Effector memory CD8-positive, alpha-beta T cell (primary cell): ENCODE measurements around the gene TSPYL2.

Source experiments
- ATAC-seq: fragments of 150-1000 bp; cut with Tn5 transposase; replicated peaks from 2 replicates; pipeline ENCODE4 v1.10.0; 2021; ENCODE audit warnings: mild to moderate bottlenecking, moderate library complexity
- DNase-seq, 3 experiments: peaks; one replicate each; pipeline ENCODE4 v3.0.0; 2021
- H3K27ac Mint-ChIP-seq, 2 donors: one replicate each; pipeline ENCODE4 v1.8.0; 2022; ENCODE audit warnings: mild to moderate bottlenecking in 2 of 2, mixed read lengths in 2 of 2, moderate library complexity in 2 of 2
- H3K27me3 Mint-ChIP-seq, 2 donors: one replicate each; pipeline ENCODE4 v1.8.0; 2022; ENCODE audit warnings: mixed read lengths in 2 of 2
- H3K36me3 Mint-ChIP-seq: one replicate; pipeline ENCODE4 v1.8.0; 2022; ENCODE audit warnings: mild to moderate bottlenecking, moderate library complexity, mixed read lengths; ENCODE audit not compliant: insufficient read depth
- H3K4me1 Mint-ChIP-seq, 2 donors: one replicate each; pipeline ENCODE4 v1.8.0; 2022; ENCODE audit warnings: low read depth in 2 of 2, mixed read lengths in 2 of 2
- H3K4me3 Mint-ChIP-seq, 2 donors: one replicate each; pipeline ENCODE4 v1.8.0; 2022; ENCODE audit warnings: mild to moderate bottlenecking in 2 of 2, mixed read lengths in 2 of 2, moderate library complexity in 2 of 2
- H3K9me3 Mint-ChIP-seq, 2 donors: one replicate each; pipeline ENCODE4 v1.8.0; 2022; ENCODE audit warnings: mixed read lengths in 2 of 2
- total RNA-seq, 9 experiments: gene quantifications; one replicate each; lab custom pipeline; 2026; lab: John Stamatoyannopoulos, UW

The TSPYL2 gene
- 134 to 1,032 (median 220) reads per million in 9 experiments for total RNA-seq

DNA sequence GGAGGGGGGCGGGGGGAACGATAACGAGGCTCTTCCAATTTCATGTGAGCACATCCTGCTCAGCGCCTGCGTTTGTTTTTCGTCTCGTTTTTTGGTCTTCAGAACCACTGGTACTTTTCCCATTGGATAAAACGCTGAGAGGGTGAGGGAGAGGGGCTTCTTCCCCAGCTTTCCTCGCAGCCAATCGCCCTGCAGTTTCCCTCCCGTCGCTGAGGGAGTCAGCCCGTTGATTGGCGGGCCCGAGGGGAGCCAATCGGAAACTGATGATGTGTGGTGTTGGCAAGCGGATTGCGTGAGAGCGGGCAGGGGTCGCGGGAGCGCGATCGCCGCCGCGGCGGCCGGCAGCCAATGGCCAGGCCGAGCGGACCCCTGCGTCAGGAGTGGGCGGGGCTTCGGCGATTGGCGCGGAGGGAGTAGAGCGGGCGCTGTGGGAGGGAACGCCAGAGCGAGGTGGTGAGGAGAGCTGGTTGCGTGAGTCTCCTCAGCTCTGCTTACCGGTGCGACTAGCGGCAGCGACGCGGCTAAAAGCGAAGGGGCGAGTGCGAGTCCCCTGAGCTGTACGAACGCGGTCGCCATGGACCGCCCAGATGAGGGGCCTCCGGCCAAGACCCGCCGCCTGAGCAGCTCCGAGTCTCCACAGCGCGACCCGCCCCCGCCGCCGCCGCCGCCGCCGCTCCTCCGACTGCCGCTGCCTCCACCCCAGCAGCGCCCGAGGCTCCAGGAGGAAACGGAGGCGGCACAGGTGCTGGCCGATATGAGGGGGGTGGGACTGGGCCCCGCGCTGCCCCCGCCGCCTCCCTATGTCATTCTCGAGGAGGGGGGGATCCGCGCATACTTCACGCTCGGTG is at the start of gene TSPYL2:
Gene TSPYL2 (plus strand): TSS at position 443 of the 848 bp plus-strand sequence. CDS start 132 bp downstream, at position 575.
- peak; percentile 88 to 90 (median 88) for DNase-seq
- ATAC-seq: peak; percentile 78
- Mint-ChIP-seq H3K27ac (peak within 1 kb of the TSS; percentile 96 to 99), H3K27me3 (no peaks in the 10 kb centered on the region), H3K4me1 (peaks cover 32 to 34% of the 10 kb centered on the region in 2 donors), H3K9me3 (no peaks in the 10 kb centered on the region), H3K4me3 (peak within 1 kb of the TSS; percentile 93 to 94), H3K36me3 (peaks cover 62% of the 10 kb centered on the region)

DNA sequence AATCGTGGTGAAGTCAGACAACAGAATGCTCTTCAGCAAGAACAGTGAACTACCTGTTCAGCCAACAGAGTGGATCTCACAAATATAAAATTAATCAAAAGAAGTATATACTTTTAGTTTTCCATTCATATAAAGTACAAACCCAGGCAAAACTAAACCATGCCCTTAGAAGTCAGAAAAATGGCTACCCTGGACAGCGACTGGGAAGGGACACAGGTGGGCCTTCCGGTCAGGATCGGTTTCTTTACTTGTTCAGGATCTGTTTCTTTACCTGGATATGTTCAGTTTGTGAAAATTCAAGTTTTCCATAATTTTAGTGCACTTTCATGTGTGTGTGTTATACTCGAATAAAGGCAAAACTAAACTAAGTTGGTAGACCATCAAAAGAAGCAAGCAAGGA is 46.0 kb upstream of the TSPYL2 start:
- no peak for ATAC-seq
- no peak for DNase-seq
- Mint-ChIP-seq H3K4me1 (no peaks in the 10 kb centered on the region), H3K4me3 (no peak overlapping the region), H3K27me3 (peaks cover 23 to 24% of the 10 kb centered on the region in 2 donors), H3K27ac (no peak overlapping the region), H3K9me3 (no peaks in the 10 kb centered on the region), H3K36me3 (no peaks in the 10 kb centered on the region)

DNA sequence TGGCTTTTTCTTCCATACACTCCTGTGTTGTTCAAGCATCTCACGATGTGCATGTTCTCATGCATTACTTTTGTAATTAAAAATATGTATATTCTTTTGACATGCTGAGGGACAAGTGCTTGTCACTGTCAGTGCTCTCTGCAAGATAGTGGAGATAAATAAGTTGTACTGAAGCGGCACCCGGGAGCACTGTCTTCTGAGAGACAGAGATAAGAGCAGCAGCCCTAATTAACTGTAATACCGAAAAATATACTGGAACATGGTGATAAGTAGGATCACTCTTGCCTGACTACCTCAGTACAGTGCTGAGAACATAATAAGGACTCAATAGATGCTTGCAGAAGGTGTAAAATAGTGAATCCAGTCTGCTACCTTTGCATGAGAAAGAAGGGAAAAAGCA is 42.9 kb upstream of the TSPYL2 start:
- Mint-ChIP-seq H3K9me3 (no peaks in the 10 kb centered on the region), H3K4me3 (no peak overlapping the region), H3K36me3 (no peaks in the 10 kb centered on the region), H3K4me1 (no peaks in the 10 kb centered on the region), H3K27ac (no peak overlapping the region), H3K27me3 (peaks cover 23 to 24% of the 10 kb centered on the region in 2 donors)
- no peak for DNase-seq
- ATAC-seq: no peak

DNA sequence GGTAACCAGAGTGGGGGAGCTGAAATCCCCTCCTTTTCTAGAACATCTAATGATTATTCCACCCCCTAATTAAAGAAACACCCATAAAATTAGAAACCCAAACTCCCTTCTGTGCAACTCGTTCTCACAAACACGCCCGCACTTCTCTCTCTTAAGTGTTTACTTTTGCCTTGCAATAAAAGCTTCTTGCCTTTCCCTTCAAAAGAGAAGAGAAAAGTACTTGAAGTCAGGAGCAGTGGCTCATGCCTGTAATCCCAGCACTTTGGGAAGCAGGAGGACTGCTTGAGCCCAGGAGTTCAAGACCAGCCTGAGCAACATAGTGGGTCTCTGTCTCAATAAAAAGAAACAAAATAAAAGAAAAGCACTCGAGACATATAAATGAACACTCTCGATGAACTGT is 37.2 kb upstream of the TSPYL2 start:
- DNase-seq (no peak), ATAC-seq (no peak)
- no peaks in the 10 kb centered on the region for H3K4me1 Mint-ChIP-seq
- H3K27me3 Mint-ChIP-seq: peaks cover 0 to 7% of the 10 kb centered on the region in 2 donors
- no peak overlapping the region for H3K27ac Mint-ChIP-seq
- no peak overlapping the region for H3K4me3 Mint-ChIP-seq
- no peaks in the 10 kb centered on the region for H3K36me3 Mint-ChIP-seq
- no peaks in the 10 kb centered on the region for H3K9me3 Mint-ChIP-seq

DNA sequence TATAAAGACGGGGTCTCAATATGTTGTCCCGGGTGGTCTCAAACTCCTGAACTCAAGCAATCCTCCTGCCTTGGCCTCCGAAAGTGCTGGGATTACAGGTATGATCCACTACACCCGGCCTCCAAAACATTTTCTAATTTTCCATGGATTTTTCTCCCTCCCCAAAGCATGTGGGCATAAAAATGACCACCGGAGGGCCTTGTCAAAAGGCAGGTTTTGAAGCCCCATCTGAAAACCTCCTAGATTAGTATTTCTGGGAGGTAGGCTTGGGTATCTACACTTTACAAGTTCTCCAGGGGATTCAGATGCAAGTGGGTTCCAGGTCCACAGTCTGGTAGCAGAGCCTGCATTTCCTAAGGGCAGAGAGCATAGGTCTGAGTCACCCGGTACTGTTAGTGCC is 34.9 kb upstream of the TSPYL2 start:
- Mint-ChIP-seq H3K36me3 (no peaks in the 10 kb centered on the region), H3K27ac (no peak overlapping the region), H3K9me3 (no peaks in the 10 kb centered on the region), H3K4me3 (no peak overlapping the region), H3K4me1 (no peaks in the 10 kb centered on the region), H3K27me3 (peaks cover 0 to 13% of the 10 kb centered on the region in 2 donors)
- ATAC-seq: no peak
- DNase-seq: no peak

DNA sequence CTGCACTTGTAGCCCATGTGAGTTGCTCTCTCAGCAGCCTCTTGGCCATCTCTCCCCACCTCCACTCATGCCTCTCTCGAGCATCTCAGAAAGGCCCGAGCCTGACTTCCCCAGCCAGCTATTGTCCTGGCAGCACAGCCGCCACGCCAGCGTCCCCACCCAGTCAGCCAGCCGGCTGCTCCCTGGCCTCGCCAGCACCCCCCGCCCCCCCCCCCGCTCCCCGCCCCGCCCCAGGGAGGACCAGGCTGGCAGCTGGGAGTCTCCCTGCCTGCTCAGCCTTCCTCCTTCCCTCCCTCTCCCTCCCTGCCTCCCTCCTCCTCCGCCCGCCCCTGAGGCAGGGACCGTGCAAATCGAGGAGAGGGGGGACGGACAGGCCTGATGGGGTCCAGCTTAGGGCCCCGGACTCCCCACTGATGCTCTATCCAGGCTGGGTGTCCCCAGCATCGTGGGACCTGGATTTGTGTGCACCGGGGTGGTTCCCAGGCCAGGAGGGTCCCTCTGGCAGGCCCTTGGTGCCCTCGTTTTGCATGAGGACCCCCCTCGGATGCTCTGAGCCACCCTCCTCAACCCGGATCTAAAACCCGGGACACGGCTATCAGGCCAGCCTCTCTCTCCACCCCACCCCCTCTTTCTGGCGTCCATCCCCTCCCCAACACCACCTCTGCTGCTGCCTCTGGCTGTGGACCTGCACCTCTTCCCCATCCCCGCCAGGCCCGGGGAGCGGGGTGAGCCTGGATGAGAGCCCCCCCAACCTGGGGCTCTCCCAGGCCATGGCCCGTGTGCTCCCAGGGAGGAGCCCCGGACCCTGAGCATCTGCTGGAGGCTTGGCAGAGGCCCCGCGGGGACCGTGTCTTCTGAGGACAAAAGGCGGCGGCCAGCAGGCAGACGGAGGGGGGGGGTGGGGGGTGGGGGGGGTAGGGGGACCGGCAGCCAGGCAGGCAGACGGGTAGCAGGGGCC is 33.7 kb upstream of the TSPYL2 start, which contains the start of gene GPR173:
Gene GPR173 (plus strand): TSS at position 621 of the 958 bp plus-strand sequence. CDS start 27,833 bp downstream, outside the sequence.
- Mint-ChIP-seq H3K36me3 (no peaks in the 10 kb centered on the region), H3K4me3 (peak within 1 kb of the TSS in 1 of 2 donors; percentile 19), H3K4me1 (no peaks in the 10 kb centered on the region), H3K27ac (no peak within 1 kb of the TSS), H3K9me3 (no peaks in the 10 kb centered on the region), H3K27me3 (peaks cover 0 to 13% of the 10 kb centered on the region in 2 donors)
- DNase-seq (no peak), ATAC-seq (no peak)

DNA sequence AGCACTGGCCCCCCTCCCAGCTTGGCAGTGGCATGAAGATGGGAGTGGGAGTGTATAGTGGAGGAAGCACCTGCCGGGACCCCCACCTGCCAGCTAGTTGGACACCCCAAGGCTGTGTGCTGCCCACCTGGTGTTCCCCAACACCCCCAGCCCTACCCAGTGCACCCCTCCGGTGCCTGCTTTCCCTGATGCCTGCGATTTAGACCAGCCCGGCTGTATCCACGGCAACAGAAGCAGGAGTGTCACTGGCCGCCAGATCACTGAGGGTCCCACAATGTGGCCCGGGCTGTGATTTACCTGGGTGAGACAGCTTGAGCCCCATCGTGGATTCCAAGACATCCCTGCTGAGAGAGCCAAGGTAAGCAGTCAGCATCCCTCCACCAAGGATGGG is 33.0 kb upstream of the TSPYL2 start:
- Mint-ChIP-seq H3K36me3 (no peaks in the 10 kb centered on the region), H3K27me3 (peaks cover 0 to 13% of the 10 kb centered on the region in 2 donors), H3K4me1 (peaks cover 0 to 2% of the 10 kb centered on the region in 2 donors), H3K9me3 (no peaks in the 10 kb centered on the region), H3K27ac (no peak overlapping the region), H3K4me3 (no peak overlapping the region)
- ATAC-seq (no peak), DNase-seq (no peak)

DNA sequence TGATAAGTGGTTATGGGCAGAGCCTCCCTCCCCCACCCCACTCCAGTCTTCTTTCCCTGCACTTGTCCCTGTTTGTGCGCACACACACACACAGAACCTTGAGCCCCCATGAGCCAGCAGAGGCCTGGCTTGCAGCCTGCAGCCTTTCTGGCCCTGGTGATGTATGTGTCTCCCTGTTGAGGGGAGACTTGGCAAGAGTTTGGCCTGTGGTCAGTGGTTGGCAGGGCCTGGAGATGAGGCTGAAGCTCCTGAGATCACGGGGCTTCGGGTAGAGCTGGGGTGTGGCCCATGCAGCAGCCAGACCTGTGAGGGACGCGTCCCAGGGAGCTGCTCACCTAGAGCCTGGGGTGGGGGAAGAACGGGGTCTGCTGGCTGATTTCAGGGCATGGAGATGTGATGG is 31.3 kb upstream of the TSPYL2 start:
- Mint-ChIP-seq H3K27me3 (peaks cover 0 to 13% of the 10 kb centered on the region in 2 donors), H3K4me1 (peaks cover 0 to 2% of the 10 kb centered on the region in 2 donors), H3K4me3 (no peak overlapping the region), H3K9me3 (no peaks in the 10 kb centered on the region), H3K27ac (no peak overlapping the region), H3K36me3 (no peaks in the 10 kb centered on the region)
- ATAC-seq (no peak), DNase-seq (no peak)

DNA sequence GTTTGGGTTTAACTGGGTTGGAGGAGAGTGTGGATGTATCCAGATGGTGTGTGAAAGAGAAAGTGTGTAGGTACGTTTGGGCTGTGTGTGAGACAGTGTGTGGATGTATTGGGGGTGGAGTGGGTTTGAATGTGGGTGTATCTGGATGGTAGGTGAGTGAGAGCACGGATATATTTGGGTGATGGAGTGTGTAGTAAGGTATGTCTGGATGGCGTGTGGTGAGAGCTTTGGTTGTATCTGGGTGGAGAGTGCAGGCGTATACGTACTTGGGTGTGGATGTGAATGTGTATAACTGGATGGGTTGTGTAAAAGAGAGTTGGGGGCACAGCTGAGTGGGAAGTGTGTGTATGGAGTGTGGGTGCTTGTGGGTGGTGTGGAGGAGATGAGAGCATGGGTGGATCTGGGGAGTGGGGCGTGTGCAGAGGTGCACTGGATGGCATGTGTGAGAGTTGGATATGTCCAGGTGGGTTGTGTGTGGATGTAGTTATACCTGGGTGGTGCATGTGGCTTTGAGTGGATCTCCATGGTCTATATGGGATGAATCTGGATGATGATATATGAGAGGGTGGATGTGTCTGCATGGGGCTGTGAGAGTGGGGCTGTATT is 26.8 kb upstream of the TSPYL2 start:
- Mint-ChIP-seq H3K36me3 (no peaks in the 10 kb centered on the region), H3K4me1 (peaks cover 0 to 2% of the 10 kb centered on the region in 2 donors), H3K9me3 (no peaks in the 10 kb centered on the region), H3K27me3 (peaks cover 0 to 2% of the 10 kb centered on the region in 2 donors), H3K27ac (no peak overlapping the region), H3K4me3 (no peak overlapping the region)
- ATAC-seq (no peak), DNase-seq (no peak)

DNA sequence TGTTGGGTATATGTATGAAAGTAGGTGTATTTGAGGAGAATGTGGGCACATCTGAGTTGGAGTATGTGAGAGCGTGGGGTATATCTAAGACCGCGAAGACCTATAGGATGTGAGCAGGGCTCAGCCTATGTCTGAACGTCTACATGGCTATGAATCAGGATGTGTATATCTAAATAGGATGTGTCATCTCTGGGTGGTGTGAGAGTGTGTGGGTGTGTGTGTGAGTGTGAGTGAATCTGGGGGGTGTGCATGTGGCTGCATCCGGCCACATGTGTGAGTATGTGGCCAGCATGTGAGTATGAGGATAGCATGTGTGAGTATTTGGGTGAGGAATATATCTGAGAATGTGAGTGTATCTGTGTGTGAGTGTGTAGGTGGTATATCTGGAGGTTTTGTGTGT is 25.9 kb upstream of the TSPYL2 start:
- Mint-ChIP-seq H3K4me1 (peaks cover 0 to 2% of the 10 kb centered on the region in 2 donors), H3K9me3 (no peaks in the 10 kb centered on the region), H3K27ac (no peak overlapping the region), H3K36me3 (no peaks in the 10 kb centered on the region), H3K27me3 (no peaks in the 10 kb centered on the region), H3K4me3 (no peak overlapping the region)
- DNase-seq: no peak
- ATAC-seq: no peak

DNA sequence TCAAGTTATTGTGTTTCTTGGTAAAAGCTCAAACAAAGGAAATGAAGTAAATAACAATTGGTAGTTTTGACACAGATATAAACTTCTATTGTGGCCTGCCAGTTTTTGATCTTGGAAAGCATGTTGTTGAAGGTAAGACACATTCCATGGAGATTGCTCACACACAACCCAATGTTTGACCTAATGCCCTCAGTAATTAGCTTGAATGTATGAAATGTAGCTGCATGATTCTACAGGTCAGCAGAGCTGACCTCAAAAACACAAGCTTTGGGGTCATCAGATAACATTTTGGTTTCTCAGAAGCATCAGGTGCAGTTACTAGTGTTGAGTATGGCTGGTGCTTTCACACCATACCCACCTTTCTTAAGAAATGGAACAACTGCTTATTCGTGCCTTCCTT is 17.1 kb upstream of the TSPYL2 start:
- no peaks in the 10 kb centered on the region for H3K36me3 Mint-ChIP-seq

DNA sequence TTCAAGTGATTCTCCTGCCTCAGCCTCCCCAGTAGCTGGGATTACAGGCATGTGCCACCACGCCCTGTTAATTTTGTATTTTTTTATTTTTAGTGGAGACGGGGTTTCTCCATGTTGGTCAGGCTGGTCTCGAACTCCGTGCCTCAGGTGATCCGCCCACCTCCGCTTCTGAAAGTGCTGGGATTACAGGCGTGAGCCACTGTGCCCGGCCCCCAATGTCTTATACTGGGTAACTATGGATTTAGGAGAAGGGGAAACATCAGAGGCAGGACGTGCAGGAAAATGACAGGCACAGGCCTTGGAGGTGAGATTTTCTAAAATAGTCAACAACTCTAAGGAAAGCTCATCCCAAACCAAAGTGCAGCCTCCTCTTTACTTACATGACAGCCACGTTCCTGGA is 11.1 kb upstream of the TSPYL2 start:
- ATAC-seq: no peak
- Mint-ChIP-seq H3K4me1 (peaks cover 9 to 13% of the 10 kb centered on the region in 2 donors), H3K36me3 (peaks cover 9% of the 10 kb centered on the region), H3K4me3 (no peak overlapping the region), H3K9me3 (no peaks in the 10 kb centered on the region), H3K27me3 (no peaks in the 10 kb centered on the region), H3K27ac (no peak overlapping the region)
- no peak for DNase-seq

More for the DNA sequence above, 17.1 kb upstream of the TSPYL2 start:
- H3K4me3 Mint-ChIP-seq: no peak overlapping the region
- no peak overlapping the region for H3K27ac Mint-ChIP-seq
- DNase-seq (no peak), ATAC-seq (no peak)
- H3K4me1 Mint-ChIP-seq: no peaks in the 10 kb centered on the region
- H3K27me3 Mint-ChIP-seq: no peaks in the 10 kb centered on the region
- H3K9me3 Mint-ChIP-seq: no peaks in the 10 kb centered on the region
